ENCODE results near the gene RPS27L.

DNA sequence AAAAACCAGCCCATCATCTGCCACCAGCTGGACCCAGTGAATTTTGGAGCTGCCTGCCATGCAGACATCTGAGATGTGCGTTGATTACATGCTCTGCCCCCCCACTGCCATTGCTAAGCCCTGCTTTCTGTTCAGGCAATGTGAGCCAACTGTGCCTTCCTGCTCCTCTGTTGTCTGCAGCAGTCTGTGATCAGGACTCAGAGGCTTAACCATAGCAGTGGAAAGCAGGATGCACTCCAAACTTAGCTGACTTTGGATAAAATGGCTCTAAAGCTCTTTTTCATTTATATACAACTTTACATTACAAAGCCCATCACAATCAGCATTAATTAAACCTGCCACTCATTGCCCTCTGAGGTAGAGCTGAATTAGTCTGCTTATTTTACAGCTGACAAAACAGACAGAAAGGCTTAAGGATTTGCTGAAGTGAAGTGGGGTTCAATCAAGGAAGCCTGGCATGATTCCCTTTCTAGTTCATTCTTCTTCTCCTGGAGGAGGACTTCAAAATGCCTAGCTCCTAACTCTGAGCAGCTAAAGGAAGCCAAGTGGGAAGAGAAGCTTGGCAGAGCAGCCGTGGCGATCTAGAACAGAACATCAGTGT, 15.7 kb upstream of the RPS27L start:
- TF ChIP-seq, protein P1, sequence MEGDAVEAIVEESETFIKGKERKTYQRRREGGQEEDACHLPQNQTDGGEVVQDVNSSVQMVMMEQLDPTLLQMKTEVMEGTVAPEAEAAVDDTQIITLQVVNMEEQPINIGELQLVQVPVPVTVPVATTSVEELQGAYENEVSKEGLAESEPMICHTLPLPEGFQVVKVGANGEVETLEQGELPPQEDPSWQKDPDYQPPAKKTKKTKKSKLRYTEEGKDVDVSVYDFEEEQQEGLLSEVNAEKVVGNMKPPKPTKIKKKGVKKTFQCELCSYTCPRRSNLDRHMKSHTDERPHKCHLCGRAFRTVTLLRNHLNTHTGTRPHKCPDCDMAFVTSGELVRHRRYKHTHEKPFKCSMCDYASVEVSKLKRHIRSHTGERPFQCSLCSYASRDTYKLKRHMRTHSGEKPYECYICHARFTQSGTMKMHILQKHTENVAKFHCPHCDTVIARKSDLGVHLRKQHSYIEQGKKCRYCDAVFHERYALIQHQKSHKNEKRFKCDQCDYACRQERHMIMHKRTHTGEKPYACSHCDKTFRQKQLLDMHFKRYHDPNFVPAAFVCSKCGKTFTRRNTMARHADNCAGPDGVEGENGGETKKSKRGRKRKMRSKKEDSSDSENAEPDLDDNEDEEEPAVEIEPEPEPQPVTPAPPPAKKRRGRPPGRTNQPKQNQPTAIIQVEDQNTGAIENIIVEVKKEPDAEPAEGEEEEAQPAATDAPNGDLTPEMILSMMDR (IDR thresholded peaks at IDR 0.05; ENCODE audit: low read length): no peak
- TF ChIP-seq EZH2phosphoT487 (IDR thresholded peaks at IDR 0.05; ENCODE audit: low read length): no peak

Measured in MM.1S (cell line).